Trophoblast cell (in vitro differentiated cells and primary cell): ENCODE data around the gene APBA1.
"Not testable (repeated sequence)": the region's sequence is repeated elsewhere in the genome, so short reads cannot be mapped to it uniquely, and the experiment has no call there.

Source experiments
- DNase-seq, 2 donors: peaks; one replicate each; pipeline ENCODE4 v3.0.0-alpha.2; 2016
- H2AFZ ChIP-seq: 2 replicates; pipeline ENCODE4 v1.6.1; 2013; ENCODE audit warnings: low read length, moderate library complexity, mild to moderate bottlenecking; ENCODE audit not compliant: insufficient read depth, poor library complexity
- H2AK5ac ChIP-seq: 2 replicates; pipeline ENCODE4 v1.6.1; 2013; ENCODE audit warnings: mild to moderate bottlenecking, low read length
- H2BK120ac ChIP-seq: 2 replicates; pipeline ENCODE4 v1.6.1; 2013; ENCODE audit warnings: low read length, mild to moderate bottlenecking, moderate library complexity; ENCODE audit not compliant: insufficient read depth, poor library complexity
- H2BK12ac ChIP-seq: 2 replicates; pipeline ENCODE4 v1.6.1; 2013; ENCODE audit warnings: mild to moderate bottlenecking, low read length, moderate library complexity
- H2BK5ac ChIP-seq: 2 replicates; pipeline ENCODE4 v1.6.1; 2013; ENCODE audit warnings: low read length, low read depth, moderate library complexity, mild to moderate bottlenecking; ENCODE audit not compliant: poor library complexity
- H3K14ac ChIP-seq: 2 replicates; pipeline ENCODE4 v1.6.1; 2013; ENCODE audit warnings: mild to moderate bottlenecking, low read length
- H3K18ac ChIP-seq: 2 replicates; pipeline ENCODE4 v1.6.1; 2013; ENCODE audit warnings: mild to moderate bottlenecking, low read length
- H3K23ac ChIP-seq: 2 replicates; pipeline ENCODE4 v1.6.1; 2013; ENCODE audit warnings: low read length
- H3K27ac ChIP-seq: 2 replicates; pipeline ENCODE4 v1.5.1; 2013; ENCODE audit warnings: low read depth, mild to moderate bottlenecking, inconsistent platforms, low read length, moderate library complexity
- H3K27me3 ChIP-seq: 2 replicates; pipeline ENCODE4 v1.6.1; 2013; ENCODE audit warnings: inconsistent platforms, mild to moderate bottlenecking, low read length, moderate library complexity; ENCODE audit not compliant: insufficient read depth
- H3K36me3 ChIP-seq, 2 experiments: 1 replicate in 1 of 2; 2 replicates in 1 of 2; pipeline ENCODE4 v1.6.1; 2013; ENCODE audit warnings: low read length in 2 of 2, mild to moderate bottlenecking in 2 of 2, moderate library complexity in 1 of 2; ENCODE audit not compliant: insufficient read depth in 2 of 2, control insufficient read depth in 1 of 2
- H3K4ac ChIP-seq: 2 replicates; pipeline ENCODE4 v1.6.1; 2013; ENCODE audit warnings: low read depth, mild to moderate bottlenecking, low read length, moderate library complexity
- H3K4me1 ChIP-seq, 2 experiments: 1 replicate in 1 of 2; 2 replicates in 1 of 2; pipeline ENCODE4 v1.6.1; 2013; ENCODE audit warnings: low read length in 2 of 2, mild to moderate bottlenecking in 2 of 2, moderate library complexity in 1 of 2; ENCODE audit not compliant: insufficient read depth in 2 of 2, control insufficient read depth in 1 of 2
- H3K4me2 ChIP-seq: 2 replicates; pipeline ENCODE4 v1.6.1; 2013; ENCODE audit warnings: inconsistent platforms, mild to moderate bottlenecking, low read length, moderate library complexity
- H3K4me3 ChIP-seq: 2 replicates; pipeline ENCODE4 v1.5.1; 2013; ENCODE audit warnings: mild to moderate bottlenecking, low read depth, low read length, inconsistent platforms
- H3K79me1 ChIP-seq: one replicate; pipeline ENCODE4 v1.6.1; 2013; ENCODE audit warnings: low read length
- H3K79me2 ChIP-seq: 2 replicates; pipeline ENCODE4 v1.6.1; 2013; ENCODE audit warnings: low read length, mild to moderate bottlenecking; ENCODE audit not compliant: control insufficient read depth, insufficient read depth, poor library complexity
- H3K9ac ChIP-seq: 2 replicates; pipeline ENCODE4 v1.6.1; 2013; ENCODE audit warnings: mild to moderate bottlenecking, low read length
- H3K9me3 ChIP-seq: 2 replicates; pipeline ENCODE4 v1.6.1; 2013; ENCODE audit warnings: low read depth, mild to moderate bottlenecking, control low read depth, inconsistent platforms, low read length; ENCODE audit not compliant: insufficient read depth
- H4K12ac ChIP-seq: 2 replicates; pipeline ENCODE4 v1.6.1; 2013; ENCODE audit warnings: low read depth, mild to moderate bottlenecking, low read length, moderate library complexity
- H4K8ac ChIP-seq: 2 replicates; pipeline ENCODE4 v1.6.1; 2013; ENCODE audit warnings: low read depth, mild to moderate bottlenecking, low read length, moderate library complexity
- H4K91ac ChIP-seq: one replicate; pipeline ENCODE4 v1.6.1; 2013; ENCODE audit warnings: low read depth, mild to moderate bottlenecking, low read length, moderate library complexity
- WGBS: extraction: QIAGEN DNeasy Blood & Tissue Kit; methylation state at CpG from one replicate; pipeline ENCODE4 v1.1.7; 2013; ENCODE audit warnings: missing lambda C conversion rate; ENCODE audit not compliant: insufficient read length, insufficient coverage; ENCODE audit errors: extremely low coverage; 5-methylcytosine and 5-hydroxymethylcytosine counted together

Gene APBA1

DNA sequence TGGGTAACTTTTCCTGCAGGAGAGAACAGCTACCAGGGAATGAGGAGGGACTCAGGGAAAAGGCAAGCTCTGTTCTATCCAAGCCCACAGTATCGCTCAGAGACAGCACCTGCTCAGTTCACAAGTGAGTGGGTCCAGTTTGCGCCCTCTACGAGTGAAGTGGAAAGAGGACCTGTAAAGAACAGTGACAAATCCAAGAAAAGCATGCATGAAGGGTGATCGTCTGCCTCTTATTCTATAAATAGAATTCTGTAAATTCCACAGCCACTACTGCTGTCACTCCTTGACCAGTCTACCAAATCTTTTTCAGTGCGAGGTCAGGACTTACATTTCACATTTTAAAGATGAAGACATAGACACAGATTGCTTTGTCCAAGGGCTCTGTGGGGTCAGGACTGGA lies 229.7 kb downstream of the APBA1 start:
- no peak overlapping the region for H4K91ac ChIP-seq
- no peak overlapping the region for H2BK5ac ChIP-seq
- no peak for DNase-seq
- no peak overlapping the region for H3K4ac ChIP-seq
- no peak overlapping the region for H3K14ac ChIP-seq
- H3K27ac ChIP-seq, result no peak overlapping the region
- H2BK12ac ChIP-seq, result no peak overlapping the region
- H3K4me2 ChIP-seq, result no peak overlapping the region
- no peak overlapping the region for H3K23ac ChIP-seq
- H2AK5ac ChIP-seq, result no peak overlapping the region
- no peak overlapping the region for H3K9ac ChIP-seq
- H3K36me3 ChIP-seq, result no peaks in the 10 kb centered on the region
- H3K79me2 ChIP-seq, result no peaks in the 10 kb centered on the region
- H4K8ac ChIP-seq, result no peak overlapping the region
- H3K9me3 ChIP-seq, result no peaks in the 10 kb centered on the region
- no peaks in the 10 kb centered on the region for H3K27me3 ChIP-seq
- H3K79me1 ChIP-seq, result no peaks in the 10 kb centered on the region
- no peak overlapping the region for H4K12ac ChIP-seq
- H2AFZ ChIP-seq, result no peak overlapping the region
- H3K4me3 ChIP-seq, result no peak overlapping the region
- H3K4me1 ChIP-seq, result no peaks in the 10 kb centered on the region
- H3K18ac ChIP-seq, result no peak overlapping the region
- no CpG with 5 or more reads among the region's 5 CpGs for WGBS
- H2BK120ac ChIP-seq, result no peak overlapping the region

GRCh38 chr9:69440254-69440955 lies 231.8 kb downstream of the APBA1 start:
- H3K79me2 ChIP-seq, H3K9ac ChIP-seq, H3K4me3 ChIP-seq, H3K23ac ChIP-seq, DNase-seq, H3K4me2 ChIP-seq, H3K14ac ChIP-seq, H3K4ac ChIP-seq, H4K12ac ChIP-seq, H3K9me3 ChIP-seq, H2AK5ac ChIP-seq, H2BK120ac ChIP-seq, H3K79me1 ChIP-seq, H3K4me1 ChIP-seq, H3K18ac ChIP-seq, H3K27ac ChIP-seq, H4K8ac ChIP-seq, H3K27me3 ChIP-seq, H3K36me3 ChIP-seq, H4K91ac ChIP-seq, H2AFZ ChIP-seq, H2BK12ac ChIP-seq, H2BK5ac ChIP-seq: not testable (repeated sequence)
- no CpG with 5 or more reads among the region's 15 CpGs for WGBS

- not testable (repeated sequence) for H2AK5ac ChIP-seq, DNase-seq, H3K79me2 ChIP-seq, H4K12ac ChIP-seq, H3K27me3 ChIP-seq, H3K27ac ChIP-seq, H3K18ac ChIP-seq, H3K79me1 ChIP-seq, H3K36me3 ChIP-seq, H2BK120ac ChIP-seq, H4K8ac ChIP-seq, H2AFZ ChIP-seq, H3K4me3 ChIP-seq, H3K4me2 ChIP-seq, H3K14ac ChIP-seq, H3K4ac ChIP-seq, H2BK5ac ChIP-seq, H3K9me3 ChIP-seq, H2BK12ac ChIP-seq, H4K91ac ChIP-seq, H3K4me1 ChIP-seq, H3K23ac ChIP-seq, H3K9ac ChIP-seq
- WGBS, result no CpG with 5 or more reads among the region's 4 CpGs
Observed at GRCh38 chr9:69439654-69440053, 232.5 kb downstream of the APBA1 start.

GRCh38 chr9:69433968-69434367 lies 238.2 kb downstream of the APBA1 start:
- H4K12ac ChIP-seq, result no peak overlapping the region

More at GRCh38 chr9:69433968-69434367, 238.2 kb downstream of the APBA1 start:
- H2BK5ac ChIP-seq, result no peak overlapping the region
- H3K79me2 ChIP-seq, result no peaks in the 10 kb centered on the region
- no peak overlapping the region for H3K27ac ChIP-seq
- H4K8ac ChIP-seq, result no peak overlapping the region
- H3K23ac ChIP-seq, result no peak overlapping the region
- H3K4me1 ChIP-seq, result no peaks in the 10 kb centered on the region
- no peak overlapping the region for H2AFZ ChIP-seq
- no peaks in the 10 kb centered on the region for H3K79me1 ChIP-seq
- no peak overlapping the region for H2BK12ac ChIP-seq
- peaks cover 7% of the 10 kb centered on the region for H3K9me3 ChIP-seq
- H3K27me3 ChIP-seq, result no peaks in the 10 kb centered on the region
- H3K4ac ChIP-seq, result no peak overlapping the region
- H3K18ac ChIP-seq, result no peak overlapping the region
- H2BK120ac ChIP-seq, result no peak overlapping the region
- no peak overlapping the region for H3K4me2 ChIP-seq
- H3K9ac ChIP-seq, result no peak overlapping the region
- no peak overlapping the region for H3K14ac ChIP-seq
- H3K36me3 ChIP-seq, result no peaks in the 10 kb centered on the region
- H4K91ac ChIP-seq, result no peak overlapping the region
- no peak for DNase-seq
- no peak overlapping the region for H2AK5ac ChIP-seq
- no CpG with 5 or more reads among the region's 6 CpGs for WGBS
- H3K4me3 ChIP-seq, result no peak overlapping the region
